HG03066 (cell line): ENCODE measurements around the gene DCTD.

ENCODE experiments used
- ATAC-seq: cut with Tn5 transposase; IDR thresholded peaks from one replicate; pipeline ENCODE4 v1.9.1; 2021; ENCODE audit warnings: low read depth; ENCODE audit not compliant: unreplicated experiment

The DCTD gene

DNA sequence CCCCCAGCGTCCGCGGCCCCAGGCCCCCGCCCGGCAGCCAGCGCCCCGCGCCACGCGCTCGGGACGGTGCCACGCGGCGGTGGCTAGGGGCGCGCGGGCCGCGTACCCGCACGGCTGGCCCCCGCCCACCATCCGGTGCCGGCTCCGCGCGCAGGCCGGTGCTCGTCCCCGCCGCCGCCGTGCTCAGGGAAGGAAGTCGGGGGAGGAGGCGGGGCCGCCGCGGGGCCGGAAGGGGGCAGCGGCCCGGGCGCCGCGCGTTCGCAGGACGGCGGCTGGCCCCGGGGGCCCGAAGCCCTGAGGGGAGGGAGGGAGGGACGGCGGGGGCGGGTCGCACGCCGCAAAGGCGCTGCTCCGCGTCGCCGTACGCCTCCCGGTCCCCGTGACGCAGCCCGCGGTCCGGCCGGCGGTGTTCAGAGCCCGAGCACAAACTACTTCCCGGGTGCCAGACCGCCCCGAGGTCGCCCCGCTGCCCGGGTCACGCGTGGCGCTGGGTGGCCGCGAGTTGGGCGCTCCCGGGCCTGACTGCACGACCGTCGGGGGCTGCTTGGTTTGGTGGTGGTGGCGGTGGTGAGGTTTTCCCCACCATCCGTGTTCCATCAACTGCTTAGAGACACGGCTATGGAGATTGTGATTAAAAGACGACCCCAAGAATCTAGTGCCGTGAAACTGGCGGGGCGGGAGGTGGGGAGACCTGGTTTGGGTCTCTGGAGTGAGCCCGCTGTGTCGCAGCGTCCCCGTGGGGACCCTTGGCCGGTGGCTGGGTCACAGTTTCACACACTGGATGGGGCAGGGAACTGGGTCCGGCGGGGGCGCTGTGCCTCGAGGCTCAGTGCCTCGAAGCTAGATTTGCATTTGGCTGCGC, at the start of gene DCTD:
TSS of gene DCTD (minus strand) at position 205 of the 862 bp plus-strand sequence. CDS start 1,818 bp downstream, outside the sequence.
- peak; percentile 80 for ATAC-seq

DNA sequence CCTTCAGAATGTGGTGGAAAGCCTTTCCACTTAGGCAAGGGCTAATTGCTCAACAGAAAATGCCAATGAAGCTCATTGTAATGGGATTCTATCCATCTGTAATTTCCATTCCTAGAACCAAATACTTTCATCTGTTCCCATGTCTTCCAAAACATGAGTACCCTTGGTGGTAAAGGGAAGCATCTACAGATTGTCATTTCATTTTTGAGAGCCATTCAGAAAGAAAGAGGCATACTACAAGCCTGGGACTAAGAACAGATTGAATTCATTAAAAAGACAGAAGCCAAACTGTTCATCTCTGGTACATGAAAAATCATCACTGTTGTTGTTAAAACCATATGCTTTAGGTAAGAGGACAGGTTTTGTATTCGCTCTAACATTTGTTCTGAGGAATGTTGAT, 43.6 kb upstream of the DCTD start:
- no peak for ATAC-seq

DNA sequence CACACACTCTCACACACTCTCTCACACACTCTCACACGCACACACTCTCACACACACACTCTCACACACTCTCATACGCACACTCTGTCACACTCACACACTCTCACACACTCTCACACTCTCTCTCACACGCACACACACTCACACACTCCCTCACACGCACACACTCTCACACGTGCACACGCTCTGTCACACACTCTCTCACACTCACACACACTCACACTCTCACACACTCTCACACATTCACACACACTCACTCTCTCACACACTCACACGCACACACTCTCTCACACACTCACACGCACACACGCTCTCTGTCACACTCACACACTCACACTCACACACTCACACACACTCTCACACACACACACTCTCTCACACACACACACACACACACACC, 43.0 kb upstream of the DCTD start:
- no peak for ATAC-seq

DNA sequence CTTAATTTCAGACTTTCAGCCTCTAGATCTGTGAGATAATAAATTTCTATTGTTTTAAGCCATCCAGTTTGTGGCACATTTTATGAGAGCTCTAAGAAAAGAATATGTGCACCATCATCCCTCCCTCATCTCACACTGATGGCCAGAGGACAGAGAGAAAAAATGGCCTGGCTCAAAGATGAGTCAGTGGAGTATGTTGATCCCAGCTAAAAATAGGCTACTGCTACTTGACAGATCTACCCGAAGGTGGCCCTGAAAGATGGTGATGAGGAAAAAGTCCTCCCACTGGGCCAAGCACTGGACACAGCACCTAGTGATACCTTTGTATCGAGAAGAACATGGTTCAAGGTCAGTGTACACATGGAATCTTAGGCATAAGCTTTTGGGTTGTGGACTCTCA, 38.2 kb upstream of the DCTD start:
- no peak for ATAC-seq

DNA sequence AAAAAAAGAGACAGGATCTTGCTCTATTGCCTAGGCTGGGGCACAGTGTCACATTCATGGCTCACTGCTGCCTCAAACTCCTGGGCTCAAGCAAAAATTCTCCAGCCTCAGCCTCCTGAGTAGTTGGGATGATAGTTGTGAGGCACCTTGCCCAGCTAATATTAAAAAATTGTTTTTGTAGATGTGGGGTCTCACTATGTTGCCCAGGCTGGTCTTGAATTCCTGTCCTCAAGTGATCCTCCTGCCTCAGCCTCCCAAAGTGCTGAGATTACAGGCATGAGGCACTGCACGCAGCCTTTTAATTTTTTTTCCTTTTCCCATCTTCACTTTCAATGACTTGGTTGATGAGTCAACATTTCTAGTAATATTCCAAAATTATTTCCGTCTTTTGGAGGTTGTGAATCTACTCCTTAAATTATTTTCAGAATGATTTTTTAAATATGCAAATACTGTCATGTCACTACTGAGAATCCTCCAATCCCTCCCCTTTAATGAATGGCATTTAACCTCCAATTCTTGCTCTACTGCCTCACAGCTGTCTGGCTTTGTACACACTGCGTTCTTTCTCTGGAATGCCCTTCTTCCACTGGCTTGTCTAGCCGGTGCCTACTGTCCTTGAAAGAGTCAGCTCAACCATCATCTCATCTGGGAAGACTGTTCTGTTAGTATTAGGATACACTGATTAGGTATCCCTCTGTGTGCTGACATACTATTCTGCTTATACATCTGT, 27.5 kb upstream of the DCTD start:
- ATAC-seq: no peak

DNA sequence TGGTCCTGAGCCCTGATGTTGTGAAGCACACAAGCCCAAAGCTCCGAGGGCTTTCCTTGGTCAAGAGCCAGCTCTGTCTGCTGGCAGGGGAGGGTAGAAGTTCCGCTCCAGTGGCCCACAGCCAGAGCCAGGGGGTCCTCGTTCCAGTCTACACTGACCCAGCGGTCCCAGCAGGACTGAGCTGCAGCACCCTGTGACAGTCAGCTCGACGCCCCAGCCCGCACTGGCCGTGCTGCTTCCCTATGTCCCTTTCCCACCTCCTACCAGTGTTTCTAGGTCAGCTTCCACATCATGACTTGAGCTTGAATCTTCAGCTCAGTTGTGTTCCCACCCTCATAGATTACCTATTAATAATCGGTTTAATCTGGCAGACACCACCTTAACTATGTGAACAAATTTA, 22.5 kb upstream of the DCTD start:
- no peak for ATAC-seq

DNA sequence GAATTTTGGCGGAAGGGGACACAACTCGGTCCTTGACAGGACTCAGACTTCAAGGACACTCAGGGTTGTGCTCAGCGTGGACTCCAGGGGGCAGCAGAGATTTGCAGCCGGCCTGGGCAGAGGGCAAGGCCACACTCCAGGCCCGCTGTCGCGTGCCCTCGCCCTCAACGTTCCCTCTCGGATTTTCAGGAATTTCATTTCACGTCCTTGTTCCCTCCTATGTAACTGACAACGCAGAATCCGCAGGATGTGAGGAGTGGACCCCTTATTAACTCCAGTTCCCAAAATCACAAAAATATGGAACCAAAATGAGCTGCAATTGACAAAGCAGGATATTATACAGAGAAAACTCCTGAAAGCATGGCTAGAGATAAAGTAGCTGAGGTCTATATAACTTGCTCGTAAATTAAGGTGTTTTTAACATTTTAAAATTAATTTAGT, 21.0 kb upstream of the DCTD start:
- peak; percentile 95 for ATAC-seq

DNA sequence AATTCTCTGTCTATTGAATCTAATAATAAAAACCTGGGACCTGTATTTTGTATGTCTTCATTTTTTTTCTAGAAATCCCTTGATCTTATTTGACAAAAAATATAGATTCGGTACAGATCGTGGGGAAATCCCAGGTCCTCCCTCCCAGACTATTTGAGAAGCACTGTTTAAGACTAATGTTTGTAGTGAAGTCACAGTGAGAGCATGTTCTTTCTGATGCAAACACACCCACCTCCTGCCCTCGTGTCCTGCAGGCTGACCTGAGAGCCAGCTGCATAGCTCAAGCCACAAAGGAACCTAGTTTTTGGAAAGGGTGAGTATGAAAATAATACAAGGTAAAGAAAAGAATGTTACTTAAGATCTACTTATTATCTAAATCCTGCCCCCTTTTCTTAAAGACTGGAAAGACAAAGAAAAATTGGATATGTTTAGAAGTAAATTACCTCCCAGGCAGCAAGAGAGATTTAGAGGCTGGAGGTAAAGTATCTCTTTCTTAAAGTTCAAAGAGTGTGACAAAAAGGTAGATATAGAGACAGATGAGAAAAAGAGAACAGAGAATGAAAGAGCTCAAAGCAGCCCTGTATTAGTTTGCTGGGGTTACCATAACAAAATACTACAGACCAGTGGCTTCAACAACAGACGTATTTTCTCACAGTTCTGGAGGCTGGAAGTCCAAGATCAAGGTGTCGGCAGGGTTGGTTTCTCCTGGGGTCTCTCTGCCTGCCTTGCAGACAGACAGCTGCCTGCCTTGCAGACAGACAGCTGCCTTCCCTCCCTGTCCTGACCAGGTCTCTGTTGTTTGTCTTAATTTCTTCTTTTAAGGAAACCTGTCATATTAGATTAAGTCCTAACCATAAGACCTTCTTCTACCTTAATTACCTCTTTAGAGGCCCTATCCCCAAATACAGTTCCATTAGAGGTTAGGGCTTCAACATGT, 20.4 kb upstream of the DCTD start:
- peak; percentile 26 for ATAC-seq

DNA sequence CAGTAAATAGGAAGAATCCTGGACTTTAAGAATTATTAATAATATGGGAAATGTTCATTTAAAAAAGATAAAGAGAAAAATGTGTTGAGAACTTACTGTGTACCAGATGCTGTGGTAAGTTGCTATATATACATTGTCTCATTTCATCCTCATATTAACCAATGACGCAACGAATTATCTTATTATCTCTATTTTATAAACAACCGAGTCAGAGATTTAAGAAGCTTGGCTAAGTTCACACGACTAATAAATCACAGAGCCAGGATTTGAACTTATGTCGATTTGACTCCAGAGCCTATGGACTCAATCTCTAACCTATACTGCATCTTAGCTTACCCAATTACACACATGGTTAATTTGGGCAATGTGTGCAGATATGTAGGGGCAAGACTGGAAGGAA, 15.5 kb upstream of the DCTD start:
- no peak for ATAC-seq

DNA sequence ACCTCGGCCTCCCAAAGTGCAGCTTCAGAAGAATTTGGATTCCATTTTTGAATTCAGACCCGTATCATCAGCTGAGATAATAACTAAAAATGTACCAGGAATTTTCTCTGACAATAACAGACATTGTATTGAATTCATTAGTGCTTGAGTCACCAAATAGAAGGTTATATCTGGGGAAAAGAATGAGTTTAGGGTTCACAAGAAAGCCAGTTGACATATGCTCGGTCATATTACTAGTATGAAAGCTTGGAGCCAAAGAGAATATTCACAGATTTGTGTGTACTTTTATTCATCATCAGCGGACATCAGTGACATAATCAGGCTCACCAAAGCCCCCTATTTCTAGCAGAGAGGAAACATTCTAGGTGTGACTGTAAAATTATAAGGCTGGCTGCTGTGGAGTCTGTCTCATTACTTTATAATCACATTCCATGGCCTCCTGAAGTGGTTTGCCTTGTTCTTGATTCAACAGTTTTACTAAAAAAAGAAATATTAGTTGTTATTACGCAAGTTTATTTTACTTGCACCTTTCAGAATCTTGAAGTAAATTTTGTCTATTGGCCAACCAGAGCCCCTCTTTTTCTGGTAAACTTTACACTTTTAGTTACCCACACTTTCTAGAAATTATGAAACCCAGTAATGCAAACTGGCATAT, 14.6 kb upstream of the DCTD start:
- ATAC-seq: no peak

DNA sequence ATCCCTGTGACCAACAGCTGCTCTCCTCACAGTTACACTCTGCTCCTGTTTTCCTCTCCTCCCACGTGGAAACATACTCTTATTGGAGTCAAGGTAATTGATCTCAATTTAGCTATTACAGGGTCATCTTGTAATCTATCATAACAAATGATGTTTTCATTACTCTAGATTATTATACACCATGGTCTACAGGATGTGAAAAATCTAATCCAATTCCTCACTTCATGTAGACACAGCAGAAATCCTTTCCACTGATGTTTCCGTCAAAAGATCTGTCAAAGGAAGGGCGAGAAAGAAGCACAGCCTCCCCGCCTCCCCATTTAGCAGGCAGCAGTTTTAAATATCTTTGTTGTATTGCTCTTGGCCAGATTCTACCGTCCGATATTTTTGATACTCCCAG, 13.7 kb upstream of the DCTD start:
- no peak for ATAC-seq

DNA sequence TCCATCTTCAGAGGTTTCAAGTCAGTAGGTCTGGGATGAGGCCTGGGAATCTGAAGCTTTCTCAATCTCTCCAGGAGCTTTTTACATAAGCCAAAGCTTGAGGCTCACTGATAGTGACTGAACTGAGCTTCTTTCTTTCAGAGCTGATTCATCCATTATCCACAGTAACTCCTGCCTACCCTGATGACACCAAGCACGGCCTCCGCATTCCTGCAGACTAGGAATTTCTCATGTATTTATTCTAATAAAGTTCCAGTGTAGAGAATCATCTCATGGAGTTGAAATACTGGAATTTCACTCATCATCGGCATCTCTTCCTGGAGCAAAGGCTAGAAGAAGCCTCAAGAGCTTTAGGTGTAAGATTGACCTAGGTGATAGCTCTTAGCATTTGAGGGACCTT, 12.1 kb upstream of the DCTD start:
- ATAC-seq: no peak

DNA sequence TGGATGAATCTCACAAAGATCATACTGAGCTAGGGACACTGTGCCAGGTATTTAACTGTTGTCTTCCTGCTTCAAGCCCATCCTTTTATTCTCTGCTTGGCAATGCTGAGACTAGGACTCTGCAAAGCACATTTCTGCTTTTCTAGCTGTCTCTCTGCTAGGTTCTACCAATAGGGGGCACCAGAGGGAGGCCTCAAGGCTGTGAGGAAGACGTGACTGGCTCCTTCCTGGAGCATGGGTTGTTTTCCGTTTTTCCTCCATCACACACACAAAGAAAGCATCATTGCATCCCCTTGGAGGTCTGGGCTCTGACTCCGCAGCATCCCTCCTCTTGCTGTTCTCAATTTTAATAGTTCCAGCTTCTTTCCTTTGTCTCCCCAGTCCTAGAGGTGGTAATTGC, 10.9 kb upstream of the DCTD start:
- no peak for ATAC-seq

DNA sequence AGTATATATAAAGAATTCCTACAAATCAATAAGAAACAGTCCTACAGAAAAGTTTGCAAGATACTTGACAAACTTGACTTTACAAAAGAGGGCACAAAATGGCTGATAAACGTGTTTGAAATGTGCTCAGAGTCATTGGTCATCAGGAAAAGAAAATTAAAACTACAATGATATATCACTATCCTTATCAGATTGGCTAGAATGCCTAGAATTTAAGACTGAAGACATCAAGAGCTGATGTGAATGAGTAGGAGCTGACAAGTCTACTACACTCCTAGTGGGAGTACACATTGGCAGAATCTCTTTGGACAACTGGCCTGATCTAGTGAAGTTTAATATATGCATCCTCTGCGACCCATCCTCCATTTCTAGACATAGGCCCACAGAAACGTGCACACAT, 10.3 kb upstream of the DCTD start:
- ATAC-seq: no peak

DNA sequence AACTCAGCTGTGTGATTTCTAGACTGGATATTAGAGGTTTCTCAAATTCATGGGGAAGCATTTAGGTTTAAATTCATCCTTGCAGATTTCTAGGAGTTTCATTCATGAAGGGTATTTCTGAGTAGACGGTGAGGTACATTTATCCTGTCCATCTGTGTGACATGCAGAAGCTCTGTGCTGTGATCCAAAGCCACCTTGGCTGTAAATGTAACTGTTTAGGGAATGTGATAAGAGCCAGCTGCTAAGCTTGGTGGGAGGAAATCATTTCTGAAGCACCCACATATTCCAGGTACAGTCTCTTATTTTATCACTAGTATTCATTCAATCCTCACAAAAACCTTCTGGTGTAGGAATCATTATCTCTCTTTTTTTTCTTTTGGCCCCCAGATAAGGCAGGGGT, 8.7 kb upstream of the DCTD start:
- no peak for ATAC-seq

DNA sequence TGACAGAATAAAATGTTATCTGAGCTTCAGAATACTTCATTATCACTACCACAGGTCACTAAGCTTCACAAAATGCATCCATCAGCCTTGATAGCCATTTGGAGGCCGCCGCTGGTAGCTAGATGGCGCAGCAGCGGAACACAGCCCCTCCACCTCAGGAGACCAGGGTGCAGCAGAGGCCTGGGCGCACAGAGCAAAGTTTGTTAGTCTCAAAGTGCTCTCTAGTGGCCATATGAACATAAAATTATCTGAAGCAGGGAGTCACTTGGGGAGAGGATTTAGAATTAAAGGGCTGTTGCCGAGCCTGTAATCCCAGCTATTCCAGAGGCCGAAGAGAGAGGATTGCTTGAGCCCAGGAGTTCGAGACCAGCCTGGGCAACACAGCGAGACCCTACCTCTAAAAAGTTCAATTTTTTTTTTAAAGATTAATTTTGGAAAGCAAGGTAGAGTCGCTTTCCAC, 8.1 kb upstream of the DCTD start:
- ATAC-seq: peak; percentile 100

DNA sequence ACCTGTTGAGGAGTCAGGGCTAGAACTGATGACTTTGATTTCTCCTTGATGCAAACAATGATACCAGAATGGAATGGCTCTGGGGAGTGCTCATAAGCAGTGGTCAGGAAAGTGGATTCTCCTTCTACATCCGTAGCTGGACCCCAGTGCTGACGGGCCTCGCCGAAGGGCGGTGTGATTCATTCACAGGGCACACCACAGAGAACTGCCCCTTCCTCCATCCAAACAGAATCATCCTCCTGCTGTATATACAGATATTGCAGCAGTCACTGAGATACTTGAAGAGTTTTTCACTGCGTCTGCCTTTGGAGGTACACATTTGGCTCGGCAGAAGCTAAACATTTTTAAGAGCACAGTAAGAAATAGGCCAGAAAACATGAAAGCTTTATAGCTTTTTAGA, 7.3 kb upstream of the DCTD start:
- ATAC-seq: no peak

DNA sequence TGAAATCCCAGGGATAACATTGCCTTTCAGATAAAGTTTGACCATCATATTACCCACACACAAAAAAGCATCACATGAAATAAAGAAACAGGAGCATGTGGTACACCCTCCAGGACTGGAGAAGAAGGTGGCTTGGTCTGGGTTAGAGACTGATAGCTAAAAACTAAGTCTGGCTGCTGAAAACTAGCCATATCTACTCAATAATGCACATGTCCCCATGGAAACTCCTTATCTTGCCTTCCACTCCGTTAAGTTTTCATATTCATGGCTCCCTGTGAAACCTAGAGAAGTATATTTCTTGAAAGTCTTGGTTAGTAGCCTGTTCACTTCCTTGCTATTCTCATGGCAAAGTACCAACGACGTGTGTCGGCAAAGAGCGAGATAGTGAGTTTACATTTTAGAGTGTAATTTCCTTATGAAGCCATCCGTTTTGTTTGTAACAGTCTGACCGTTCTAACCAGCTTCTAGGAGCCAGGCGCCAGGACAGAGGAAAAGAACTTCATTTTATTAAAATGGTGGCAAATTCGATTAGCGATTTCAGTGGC, 6.7 kb upstream of the DCTD start:
- no peak for ATAC-seq

DNA sequence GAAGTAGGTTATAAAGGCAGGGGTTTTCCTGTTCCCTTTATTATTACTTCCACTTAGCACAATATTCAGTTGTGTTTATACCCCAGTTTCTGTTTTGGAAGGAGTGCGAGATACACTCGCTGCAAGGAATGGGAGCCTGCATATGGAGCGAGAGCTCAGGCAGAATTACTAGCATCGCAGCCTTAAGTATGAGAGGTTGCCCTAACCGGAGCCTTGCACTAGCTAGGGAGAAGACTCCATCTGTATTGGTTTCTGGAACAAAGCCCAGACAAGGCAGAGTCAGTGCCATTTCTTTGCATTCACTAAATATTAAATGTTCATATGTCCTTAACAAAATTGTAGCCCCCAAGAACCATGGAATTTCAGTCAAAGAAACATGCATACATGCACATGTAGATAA, 6.2 kb upstream of the DCTD start:
- no peak for ATAC-seq
